OCI-LY1 (cell line): ENCODE results near the gene RBMS1.

Experiments used
- H2AFZ ChIP-seq: fragments of 200-600 bp; sonication (generic), shearing (Covaris generic); 2 replicates; pipeline ENCODE4 v1.6.0; 2014; ENCODE audit warnings: antibody characterized with exemption, mild to moderate bottlenecking, low read length
- H3F3A ChIP-seq: fragments of 200-600 bp; sonication (generic), shearing (Covaris generic); 2 replicates; pipeline ENCODE4 v1.6.0; 2014; ENCODE audit warnings: mild to moderate bottlenecking, antibody characterized with exemption, low read length, moderate library complexity; ENCODE audit not compliant: insufficient read depth
- H3K27ac ChIP-seq: fragments of 200-600 bp; sonication (generic); 2 replicates; pipeline ENCODE4 v1.5.1; 2014; ENCODE audit warnings: low read length, mixed run types, mild to moderate bottlenecking, low read depth; ENCODE audit not compliant: poor library complexity, severe bottlenecking
- H3K27me3 ChIP-seq: fragments of 200-600 bp; sonication (generic); 2 replicates; pipeline ENCODE4 v1.6.0; 2014; ENCODE audit warnings: antibody characterized with exemption, mild to moderate bottlenecking, low read length, moderate library complexity; ENCODE audit not compliant: insufficient read depth
- H3K36me3 ChIP-seq: fragments of 200-600 bp; sonication (generic); 2 replicates; pipeline ENCODE4 v1.6.1; 2014; ENCODE audit warnings: mild to moderate bottlenecking, antibody characterized with exemption, low read length, moderate library complexity, mixed read lengths; ENCODE audit not compliant: insufficient read depth
- H3K4me1 ChIP-seq: fragments of 200-600 bp; sonication (generic); 2 replicates; pipeline ENCODE4 v1.5.1; 2014; ENCODE audit warnings: mild to moderate bottlenecking, low read length, moderate library complexity; ENCODE audit not compliant: insufficient read depth, severe bottlenecking
- H3K4me2 ChIP-seq: fragments of 200-600 bp; sonication (generic), shearing (Covaris generic); 2 replicates; pipeline ENCODE4 v1.6.1; 2014; ENCODE audit warnings: low read length
- H3K4me3 ChIP-seq: fragments of 200-600 bp; sonication (generic); 2 replicates; pipeline ENCODE4 v1.5.1; 2014; ENCODE audit warnings: low read length, low read depth, mild to moderate bottlenecking, mixed read lengths; ENCODE audit not compliant: poor library complexity, severe bottlenecking
- H3K79me2 ChIP-seq: fragments of 200-600 bp; shearing (Covaris generic); 2 replicates; pipeline ENCODE4 v1.6.1; 2016; ENCODE audit warnings: mixed run types, low read length, mixed read lengths; ENCODE audit not compliant: insufficient read depth
- H3K9ac ChIP-seq: fragments of 200-600 bp; sonication (generic), shearing (Covaris generic); 2 replicates; pipeline ENCODE4 v1.6.1; 2014; ENCODE audit warnings: mild to moderate bottlenecking, low read length, mixed read lengths
- H3K9me2 ChIP-seq: fragments of 200-600 bp; sonication (generic), shearing (Covaris generic); 2 replicates; pipeline ENCODE4 v1.6.1; 2014; ENCODE audit warnings: low read depth, mild to moderate bottlenecking, low read length, mixed read lengths
- H3K9me3 ChIP-seq: fragments of 200-600 bp; shearing (Covaris generic); 2 replicates; pipeline ENCODE4 v1.6.1; 2014; ENCODE audit warnings: low read length, mixed read lengths
- H4K20me1 ChIP-seq: fragments of 200-600 bp; sonication (generic), shearing (Covaris generic); 2 replicates; pipeline ENCODE4 v1.6.0; 2016; ENCODE audit warnings: mild to moderate bottlenecking, low read length; ENCODE audit not compliant: insufficient read depth
- EZH2 ChIP-seq: fragments of 200-600 bp; sonication (generic), shearing (Covaris generic); IDR thresholded peaks from 2 replicates; pipeline ENCODE4 v1.8.0; 2017; ENCODE audit warnings: borderline replicate concordance, mixed run types, mild to moderate bottlenecking, antibody characterized with exemption, low read length, moderate library complexity, mixed read lengths
- TF ChIP-seq, protein P1 (sequence below): fragments of 200-600 bp; sonication (generic), shearing (Covaris generic); IDR thresholded peaks from 2 replicates; pipeline ENCODE4 v1.5.1; 2017; ENCODE audit warnings: mild to moderate bottlenecking, antibody characterized with exemption, low read length, moderate library complexity, mixed read lengths

The RBMS1 gene

DNA sequence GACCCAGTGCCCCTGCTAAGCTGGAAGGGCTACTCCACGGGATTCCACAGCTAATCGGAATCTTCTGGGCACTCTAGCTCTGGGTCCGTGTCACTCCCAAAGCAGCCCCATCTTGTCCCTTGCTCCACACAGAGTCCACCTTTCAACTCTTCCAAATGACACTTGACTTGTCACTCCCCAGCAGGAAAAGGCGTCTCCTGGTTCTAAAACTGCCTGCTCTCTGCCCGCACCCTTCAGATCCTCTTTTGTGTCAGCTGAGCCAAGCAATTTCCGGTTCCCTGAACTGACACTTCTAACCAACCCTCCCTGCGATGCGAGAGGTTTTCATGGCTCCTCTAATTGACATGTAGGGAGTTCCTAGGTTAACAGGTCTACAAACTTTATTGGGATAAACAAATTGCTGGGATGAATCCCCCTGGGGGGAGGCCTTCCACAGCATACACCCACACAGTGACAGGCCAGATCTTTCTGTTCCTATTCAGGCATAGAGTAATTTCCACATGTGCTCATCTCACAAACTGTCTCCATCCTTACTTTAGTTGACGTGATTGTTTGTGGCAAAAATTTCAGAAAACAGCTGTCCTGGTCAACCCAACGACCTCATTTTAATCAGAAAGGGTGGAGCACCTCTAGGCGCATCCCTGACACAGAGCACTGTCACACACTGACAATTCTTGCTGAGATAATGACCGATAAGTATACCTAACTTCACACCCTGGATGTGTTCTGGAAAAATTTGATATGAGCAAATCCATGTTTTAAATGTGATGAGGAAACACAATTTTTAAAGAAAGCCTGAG lies 104.9 kb downstream of the RBMS1 start:
- H3K9ac ChIP-seq, result no peak overlapping the region
- TF ChIP-seq, protein P1, sequence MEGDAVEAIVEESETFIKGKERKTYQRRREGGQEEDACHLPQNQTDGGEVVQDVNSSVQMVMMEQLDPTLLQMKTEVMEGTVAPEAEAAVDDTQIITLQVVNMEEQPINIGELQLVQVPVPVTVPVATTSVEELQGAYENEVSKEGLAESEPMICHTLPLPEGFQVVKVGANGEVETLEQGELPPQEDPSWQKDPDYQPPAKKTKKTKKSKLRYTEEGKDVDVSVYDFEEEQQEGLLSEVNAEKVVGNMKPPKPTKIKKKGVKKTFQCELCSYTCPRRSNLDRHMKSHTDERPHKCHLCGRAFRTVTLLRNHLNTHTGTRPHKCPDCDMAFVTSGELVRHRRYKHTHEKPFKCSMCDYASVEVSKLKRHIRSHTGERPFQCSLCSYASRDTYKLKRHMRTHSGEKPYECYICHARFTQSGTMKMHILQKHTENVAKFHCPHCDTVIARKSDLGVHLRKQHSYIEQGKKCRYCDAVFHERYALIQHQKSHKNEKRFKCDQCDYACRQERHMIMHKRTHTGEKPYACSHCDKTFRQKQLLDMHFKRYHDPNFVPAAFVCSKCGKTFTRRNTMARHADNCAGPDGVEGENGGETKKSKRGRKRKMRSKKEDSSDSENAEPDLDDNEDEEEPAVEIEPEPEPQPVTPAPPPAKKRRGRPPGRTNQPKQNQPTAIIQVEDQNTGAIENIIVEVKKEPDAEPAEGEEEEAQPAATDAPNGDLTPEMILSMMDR, result no peak
- TF ChIP-seq EZH2, result no peak
- H2AFZ ChIP-seq, result no peak overlapping the region

DNA sequence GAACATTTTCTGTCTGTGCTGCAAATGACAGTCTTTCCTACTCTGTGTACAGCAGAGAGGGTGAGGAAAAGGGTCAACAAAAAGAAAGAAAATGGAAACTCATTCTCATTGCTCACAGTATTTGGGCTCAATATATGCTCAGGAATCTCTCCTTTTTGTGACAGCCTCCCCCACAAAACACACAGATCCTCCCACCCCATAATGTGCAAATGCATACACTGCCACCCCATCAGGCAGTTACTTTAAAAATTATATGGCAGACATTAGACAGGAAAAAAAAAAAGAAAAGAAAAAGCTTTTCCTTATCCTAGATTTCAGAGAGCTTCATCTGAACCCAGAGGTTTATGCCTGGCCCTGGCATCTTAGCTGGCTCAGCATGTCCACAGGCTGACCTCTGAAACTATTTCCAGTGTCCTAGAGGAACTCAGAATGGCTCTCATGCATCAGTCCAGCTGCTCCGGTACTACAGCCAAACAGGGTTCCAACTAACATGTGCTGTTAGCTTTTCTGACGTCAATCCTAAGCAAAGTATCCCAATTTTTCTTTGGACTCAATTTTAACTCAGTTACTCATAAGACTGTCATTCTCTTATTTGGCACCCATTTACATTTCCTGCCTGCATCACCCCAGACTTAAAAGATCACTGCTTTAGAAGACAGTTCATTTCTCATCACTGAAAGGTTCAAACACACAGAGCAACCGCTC lies 105.9 kb downstream of the RBMS1 start:
- Histone ChIP-seq H3K36me3 (no peaks in the 10 kb centered on the region), H3F3A (no peaks in the 10 kb centered on the region), H3K27me3 (no peaks in the 10 kb centered on the region; the same call in 1 of the 2 replicates), H3K27ac (no peak overlapping the region), H2AFZ (no peak overlapping the region), H4K20me1 (no peaks in the 10 kb centered on the region), H3K9ac (no peak overlapping the region), H3K9me2 (no peaks in the 10 kb centered on the region), H3K9me3 (no peaks in the 10 kb centered on the region), H3K79me2 (no peaks in the 10 kb centered on the region), H3K4me2 (no peak overlapping the region), H3K4me1 (no peaks in the 10 kb centered on the region), H3K4me3 (no peak overlapping the region)
- TF ChIP-seq EZH2, result no peak
- TF ChIP-seq, protein P1, result no peak

More for the DNA sequence above, 104.9 kb downstream of the RBMS1 start:
- no peak overlapping the region for H3K4me2 ChIP-seq
- no peaks in the 10 kb centered on the region for H4K20me1 ChIP-seq
- H3K9me2 ChIP-seq, result no peaks in the 10 kb centered on the region
- no peaks in the 10 kb centered on the region for H3F3A ChIP-seq
- H3K79me2 ChIP-seq, result no peaks in the 10 kb centered on the region
- no peaks in the 10 kb centered on the region for H3K36me3 ChIP-seq
- H3K4me3 ChIP-seq, result no peak overlapping the region
- no peak overlapping the region for H3K27ac ChIP-seq
- H3K27me3 ChIP-seq, result no peaks in the 10 kb centered on the region; the same call in 1 of the 2 replicates
- H3K9me3 ChIP-seq, result no peaks in the 10 kb centered on the region
- no peaks in the 10 kb centered on the region for H3K4me1 ChIP-seq

DNA sequence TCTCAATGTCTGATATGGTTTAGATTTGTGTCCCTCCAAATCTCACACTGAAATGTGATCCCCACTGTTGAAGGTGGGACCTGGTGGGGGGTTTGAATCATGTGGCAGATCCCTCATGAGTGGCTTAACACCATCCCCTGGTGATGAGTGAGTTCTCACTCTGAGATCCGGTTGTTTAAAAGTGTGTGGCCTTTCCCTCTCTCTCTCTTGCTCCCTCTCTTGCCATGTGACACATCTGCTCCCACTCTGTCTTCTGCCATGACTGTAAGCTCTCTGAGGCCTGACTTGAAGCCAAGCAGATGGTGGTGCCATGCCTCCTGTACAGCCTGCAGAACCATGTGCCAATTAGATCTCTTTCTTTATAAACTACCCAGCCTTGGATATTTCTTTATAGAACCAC lies 108.8 kb downstream of the RBMS1 start:
- TF ChIP-seq, protein P1, result no peak
- TF ChIP-seq EZH2, result no peak

More for the DNA sequence above, 108.8 kb downstream of the RBMS1 start:
- Histone ChIP-seq H3K4me1 (no peaks in the 10 kb centered on the region), H3K27me3 (no peaks in the 10 kb centered on the region; the same call in 1 of the 2 replicates), H3K79me2 (no peaks in the 10 kb centered on the region), H3K4me3 (no peak overlapping the region), H3K9me2 (no peaks in the 10 kb centered on the region), H3K9ac (no peak overlapping the region), H2AFZ (no peak overlapping the region), H3K27ac (no peak overlapping the region), H3K9me3 (no peaks in the 10 kb centered on the region), H3K36me3 (no peaks in the 10 kb centered on the region), H3K4me2 (no peak overlapping the region), H3F3A (no peaks in the 10 kb centered on the region), H4K20me1 (no peaks in the 10 kb centered on the region)
